HG03439 (cell line): ENCODE measurements around the gene DNAAF5.
"Not testable (repeated sequence)": the region's sequence is repeated elsewhere in the genome, so short reads cannot be mapped to it uniquely, and the experiment has no call there.

Source experiments
- ATAC-seq: cut with Tn5 transposase; IDR thresholded peaks from one replicate; pipeline ENCODE4 v1.9.1; 2021; ENCODE audit warnings: mild to moderate bottlenecking, moderate library complexity; ENCODE audit not compliant: unreplicated experiment

DNAAF5 gene

DNA sequence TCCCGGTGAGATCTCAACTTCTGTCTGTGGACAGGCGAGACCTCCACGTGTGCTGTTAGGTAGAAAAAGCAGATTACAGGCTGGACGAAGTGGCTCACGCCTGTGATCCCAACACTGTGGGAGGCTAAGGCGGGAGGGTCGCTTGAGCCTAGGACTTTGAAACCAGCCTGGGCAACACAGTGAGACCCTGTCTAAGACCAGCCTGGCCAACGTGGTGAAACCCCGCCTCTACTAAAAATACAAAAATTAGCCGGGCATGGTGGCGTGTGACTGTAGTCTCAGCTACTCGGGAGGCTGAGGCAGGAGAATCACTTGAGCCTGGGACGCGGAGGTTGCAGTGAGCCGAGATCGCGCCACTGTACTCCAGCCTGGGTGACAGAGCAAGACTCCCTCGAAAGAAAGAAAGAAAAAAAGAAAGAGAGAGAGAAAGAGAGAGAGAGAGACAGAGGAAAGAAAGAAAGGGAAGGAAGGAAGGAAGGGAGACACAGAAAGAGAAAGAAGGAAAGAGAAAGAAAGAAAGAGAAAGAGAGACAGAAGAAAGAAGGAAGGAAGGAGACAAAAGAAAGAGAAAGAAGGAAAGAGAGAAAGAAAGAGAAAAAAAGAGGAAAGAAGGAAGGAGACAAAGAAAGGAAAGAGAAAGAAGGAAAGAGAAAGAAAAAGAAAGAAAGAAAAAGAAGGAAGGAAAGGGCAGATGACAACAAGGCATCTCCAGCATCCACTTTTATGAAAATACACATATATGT is 76.2 kb downstream of the DNAAF5 start:
- ATAC-seq: no peak

DNA sequence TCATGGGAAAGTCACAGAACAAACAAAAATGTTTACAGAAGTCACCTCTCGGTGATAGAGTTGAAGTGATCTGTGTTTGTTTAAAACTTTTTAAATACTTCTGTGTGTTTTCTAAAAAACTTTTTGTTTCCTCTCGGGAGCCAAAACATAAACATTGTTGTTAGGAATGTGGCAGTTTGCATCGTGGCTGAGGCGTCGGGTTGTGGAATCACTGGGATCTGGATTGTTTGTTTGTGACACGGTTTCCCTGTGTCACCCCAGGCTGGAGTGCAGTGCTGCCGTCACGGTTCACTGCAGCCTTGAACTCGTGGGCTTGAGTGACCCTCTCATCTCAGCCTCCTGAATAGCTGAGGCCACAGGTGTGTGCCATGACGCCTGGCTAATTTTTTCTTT is 76.7 kb downstream of the DNAAF5 start:
- ATAC-seq: no peak

DNA sequence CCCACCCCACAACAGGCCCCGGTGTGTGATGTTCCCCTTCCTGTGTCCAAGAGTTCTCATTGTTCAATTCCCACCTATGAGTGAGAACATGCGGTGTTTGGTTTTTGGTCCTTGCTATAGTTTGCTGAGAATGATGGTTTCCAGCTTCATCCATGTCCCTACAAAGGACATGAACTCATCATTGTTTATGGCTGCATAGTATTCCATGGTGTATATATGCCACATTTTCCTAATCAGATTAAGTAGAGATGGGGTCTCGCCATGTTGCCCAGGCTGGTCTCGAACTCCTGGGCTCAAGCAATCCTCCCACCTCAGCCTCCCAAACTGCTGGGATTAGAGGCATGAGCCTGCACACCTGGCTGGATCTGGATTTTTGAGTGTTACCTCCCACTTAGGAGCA is 77.3 kb downstream of the DNAAF5 start:
- not testable (repeated sequence) for ATAC-seq

DNA sequence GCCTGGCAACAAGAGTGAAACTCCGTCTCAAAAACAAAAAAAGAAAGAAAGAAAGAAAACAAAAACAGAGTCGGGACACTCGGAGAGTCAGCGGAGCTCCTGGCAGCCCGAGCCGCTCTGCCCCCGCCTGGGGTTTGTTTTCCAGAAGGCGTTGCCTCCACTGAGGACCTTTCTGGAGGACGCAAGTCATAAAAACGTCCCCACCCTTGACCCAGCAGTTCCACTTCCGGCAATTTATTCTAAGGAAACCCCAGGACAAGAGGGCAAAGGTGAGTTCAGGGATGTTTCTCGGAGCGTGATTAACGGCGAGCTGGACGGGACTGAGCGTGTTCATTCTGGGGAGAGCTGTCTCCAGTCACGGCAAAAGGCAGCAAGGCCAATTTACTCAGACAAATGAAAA is 78.8 kb downstream of the DNAAF5 start:
- no peak for ATAC-seq

DNA sequence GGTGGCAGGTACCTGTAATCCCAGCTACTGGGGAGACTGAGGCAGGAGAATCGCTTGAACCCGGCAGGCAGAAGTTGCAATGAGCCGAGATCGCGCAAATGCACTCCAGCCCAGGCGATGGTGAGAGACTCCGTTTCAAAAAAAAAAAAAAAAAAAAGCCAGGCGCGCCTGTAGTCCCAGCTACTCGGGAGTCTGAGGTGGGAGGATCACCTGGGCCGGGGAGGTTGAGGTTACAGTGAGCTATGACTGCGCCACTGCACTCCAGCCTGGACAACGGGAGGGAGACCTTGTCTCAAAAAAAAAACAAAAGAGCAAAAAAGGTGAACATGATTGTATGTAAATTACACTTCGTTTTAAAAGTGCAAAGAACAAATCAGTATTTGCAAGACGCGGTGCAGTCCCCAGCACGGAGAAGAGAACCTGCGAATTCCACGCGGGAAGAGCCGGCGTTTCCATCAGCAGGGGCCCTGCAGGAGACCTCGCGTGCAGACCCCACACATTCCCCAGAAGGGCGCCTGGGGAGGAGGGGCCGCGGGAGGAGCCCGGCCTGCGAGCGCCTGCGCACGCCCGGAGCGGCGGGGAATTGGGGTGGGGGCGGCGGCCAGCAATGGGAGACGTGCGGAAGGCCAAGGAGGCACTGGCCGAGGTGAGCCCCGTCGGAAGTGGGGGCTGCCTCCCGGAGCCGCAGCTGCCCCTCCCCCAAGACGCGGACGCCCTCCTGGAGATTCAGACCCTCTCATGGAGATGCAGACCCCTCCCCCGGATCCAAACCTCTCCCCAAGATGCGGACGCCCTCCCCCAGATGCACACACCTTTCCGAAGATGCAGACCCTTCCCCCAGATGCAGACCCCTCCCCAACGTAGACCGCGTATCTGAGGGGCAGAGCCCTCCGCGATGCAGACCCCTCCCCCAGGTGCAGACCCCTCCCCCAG is 89.1 kb downstream of the DNAAF5 start:
- ATAC-seq: no peak

DNA sequence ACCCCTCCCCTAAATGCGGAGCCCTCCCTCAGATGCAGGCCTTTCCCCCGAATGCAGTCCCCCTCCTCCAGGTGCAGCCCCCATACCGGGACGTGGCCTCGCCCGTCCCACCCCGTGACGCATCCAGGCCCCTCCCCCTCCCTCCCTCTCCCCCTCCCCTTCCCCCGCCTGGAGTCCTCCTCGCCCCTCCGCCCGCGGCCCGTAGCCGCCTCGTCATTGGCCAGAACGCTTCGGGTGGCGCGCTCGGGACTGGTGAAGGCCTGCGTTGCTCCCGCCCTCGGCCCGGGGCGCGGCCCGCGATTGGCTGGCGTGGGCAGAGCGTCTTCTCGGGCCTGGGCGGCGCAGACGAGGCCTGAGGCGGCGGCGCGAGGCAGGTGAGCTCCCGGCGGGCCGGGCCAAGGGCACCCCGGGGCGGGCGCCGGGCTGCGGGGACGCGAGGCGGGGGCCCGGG is 89.8 kb downstream of the DNAAF5 start:
- ATAC-seq: peak; percentile 84

DNA sequence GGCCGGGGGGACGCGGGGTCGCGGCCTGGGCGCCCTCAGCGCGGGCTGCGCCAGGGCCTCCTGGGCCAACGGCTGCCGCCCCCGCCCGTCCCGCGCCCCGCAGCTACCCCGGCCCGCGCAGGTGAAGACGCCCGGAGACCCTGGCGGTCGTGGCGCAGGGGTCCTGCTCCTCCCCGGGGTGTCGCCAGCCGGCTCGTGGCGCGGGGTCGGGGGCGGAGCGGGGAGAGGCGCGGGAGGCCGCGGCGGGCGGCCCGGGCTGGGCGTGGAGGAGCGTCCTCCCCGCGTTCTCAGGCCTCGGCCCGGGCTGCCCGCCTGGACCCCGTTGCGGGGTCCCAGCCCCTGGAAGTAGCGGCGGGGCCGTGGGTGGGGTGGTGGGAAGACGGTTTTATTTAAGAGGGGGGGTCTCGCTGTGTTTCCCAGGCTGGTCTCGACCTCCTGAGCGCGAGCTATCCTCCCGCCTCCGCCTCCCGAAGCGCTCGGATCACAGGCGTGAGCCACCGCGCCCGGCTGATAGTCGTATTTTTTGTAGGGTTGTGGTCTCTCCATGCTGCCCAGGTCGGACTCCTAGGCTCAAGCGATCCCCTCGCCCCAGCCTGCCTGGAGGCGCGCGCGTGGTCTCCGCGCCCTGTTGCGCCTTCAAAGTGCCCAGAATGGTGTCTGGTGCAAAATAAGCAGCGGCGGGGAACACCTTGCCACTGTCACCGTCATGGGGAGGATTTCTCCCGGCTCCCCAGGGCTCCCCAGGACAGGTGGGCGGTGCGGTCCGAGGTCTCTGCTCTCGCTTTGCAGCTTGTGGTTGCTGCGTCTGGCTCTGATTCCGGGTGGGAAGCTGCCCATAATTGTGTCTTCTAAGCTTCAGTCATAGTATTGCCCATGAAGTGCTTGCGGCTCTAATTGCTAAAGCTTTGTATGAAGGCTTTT is 90.5 kb downstream of the DNAAF5 start:
- ATAC-seq: peak; percentile 18

DNA sequence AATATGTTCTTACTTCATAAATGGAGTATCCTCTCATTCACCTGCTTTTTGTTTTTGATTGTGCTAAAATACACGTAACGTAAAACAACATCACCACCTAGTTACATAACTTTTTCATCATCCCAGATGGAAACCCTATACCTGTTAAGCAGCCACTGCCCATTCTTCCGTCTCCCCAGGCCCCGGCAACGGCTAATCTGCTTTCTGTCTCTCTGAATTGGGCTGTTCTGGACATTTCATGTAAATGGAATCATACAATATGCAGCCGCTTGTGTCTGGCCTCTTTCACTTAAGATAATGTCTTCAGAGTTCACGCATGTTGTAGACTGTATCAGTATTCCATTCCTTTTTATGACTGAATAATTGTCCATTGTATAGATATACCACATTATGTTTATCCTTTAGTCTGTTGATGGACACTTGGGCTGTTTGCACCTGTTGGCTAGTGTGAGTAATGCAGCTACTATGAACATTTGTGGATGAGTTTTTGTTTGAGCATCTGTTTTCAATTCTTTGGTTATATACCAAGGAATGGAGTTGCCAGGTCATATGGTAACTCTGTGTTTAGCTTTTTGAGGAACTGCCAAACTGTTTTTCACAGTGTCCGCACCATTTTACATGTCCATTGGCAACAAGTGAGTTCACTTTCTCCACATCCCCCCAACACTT is 91.7 kb downstream of the DNAAF5 start:
- no peak for ATAC-seq

DNA sequence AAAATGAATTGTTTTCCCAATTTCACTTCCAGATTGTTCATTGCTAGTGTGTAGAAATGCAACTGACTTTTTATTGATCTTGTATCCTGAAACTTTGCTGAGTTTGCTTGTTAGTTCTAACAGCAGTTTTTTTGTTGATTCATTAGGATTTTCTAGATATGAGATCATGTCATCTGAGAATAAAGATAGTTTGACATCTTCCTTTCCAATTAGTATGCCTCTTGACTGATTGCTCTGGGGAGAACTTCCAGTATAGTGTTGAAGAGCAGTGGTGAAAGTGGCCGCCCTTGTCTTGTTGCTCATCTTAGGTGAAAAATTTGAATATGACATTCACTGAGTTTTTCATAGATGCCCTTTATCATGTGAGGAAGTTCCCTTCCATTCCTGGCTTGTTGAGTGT is 93.8 kb downstream of the DNAAF5 start:
- no peak for ATAC-seq

DNA sequence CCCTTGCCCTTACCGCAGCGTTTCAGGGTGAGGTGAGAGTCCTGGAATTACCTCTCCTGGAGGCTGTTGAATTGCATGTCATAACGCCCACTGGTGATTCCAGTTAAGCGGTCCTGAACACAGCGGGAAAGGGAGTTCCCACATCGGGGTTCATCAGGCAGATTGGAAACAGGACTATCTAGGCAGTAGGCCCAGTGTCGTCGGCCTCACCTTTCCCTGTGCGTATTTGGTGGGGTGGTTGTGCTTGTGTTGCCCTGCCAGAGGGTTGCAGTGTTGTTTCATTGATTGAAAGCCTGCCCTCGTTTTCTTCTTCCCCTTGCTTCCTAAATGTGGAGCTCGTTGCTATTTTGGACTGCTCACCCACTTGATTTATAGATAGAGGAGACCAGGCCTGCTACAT is 95.2 kb downstream of the DNAAF5 start:
- no peak for ATAC-seq

DNA sequence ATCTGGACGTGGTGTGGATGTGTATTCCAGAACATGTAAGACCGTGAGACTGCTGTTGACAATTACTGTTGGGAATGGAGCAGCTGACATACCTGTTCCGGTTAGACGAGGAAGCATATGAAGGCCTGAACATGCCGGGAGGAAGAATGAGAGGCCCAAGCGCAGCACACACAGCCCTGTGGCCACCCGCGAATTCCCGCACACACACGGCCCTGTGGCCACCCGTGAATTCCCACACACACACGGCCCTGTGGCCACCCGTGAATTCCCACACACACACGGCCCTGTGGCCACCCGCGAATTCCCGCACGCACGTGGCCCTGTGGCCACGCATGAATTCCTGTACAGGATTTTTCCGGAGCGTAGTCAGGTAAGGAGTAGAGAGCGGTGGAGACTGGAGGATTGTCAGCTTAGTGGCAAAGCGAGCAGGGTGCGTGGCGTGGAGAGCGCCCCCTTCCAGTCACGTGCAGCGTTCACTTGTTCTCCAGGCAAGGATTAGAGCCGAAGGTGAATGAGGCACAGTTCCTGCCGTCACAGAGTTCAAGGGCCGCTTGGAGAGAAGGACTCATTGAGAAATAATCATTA is 96.3 kb downstream of the DNAAF5 start:
- ATAC-seq: no peak

DNA sequence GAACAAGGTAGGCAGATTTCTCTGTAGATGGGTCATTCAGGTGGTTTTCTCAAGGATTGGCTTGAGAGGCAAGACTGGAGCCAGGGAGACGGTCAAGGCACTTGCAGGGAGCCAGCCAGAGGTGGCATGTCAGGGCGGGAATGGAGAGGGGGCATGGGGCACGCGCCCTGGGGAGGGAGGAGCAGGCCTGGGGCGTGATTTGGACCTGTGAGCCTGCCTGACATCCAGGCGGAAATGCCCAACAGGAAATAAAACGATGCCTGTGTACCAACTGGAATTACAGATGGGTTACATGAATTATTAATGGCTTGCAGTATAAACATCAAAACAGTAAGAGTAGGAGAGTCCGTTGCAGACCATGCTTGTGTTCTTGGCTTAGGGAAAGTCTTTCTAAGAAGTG is 97.2 kb downstream of the DNAAF5 start:
- no peak for ATAC-seq

DNA sequence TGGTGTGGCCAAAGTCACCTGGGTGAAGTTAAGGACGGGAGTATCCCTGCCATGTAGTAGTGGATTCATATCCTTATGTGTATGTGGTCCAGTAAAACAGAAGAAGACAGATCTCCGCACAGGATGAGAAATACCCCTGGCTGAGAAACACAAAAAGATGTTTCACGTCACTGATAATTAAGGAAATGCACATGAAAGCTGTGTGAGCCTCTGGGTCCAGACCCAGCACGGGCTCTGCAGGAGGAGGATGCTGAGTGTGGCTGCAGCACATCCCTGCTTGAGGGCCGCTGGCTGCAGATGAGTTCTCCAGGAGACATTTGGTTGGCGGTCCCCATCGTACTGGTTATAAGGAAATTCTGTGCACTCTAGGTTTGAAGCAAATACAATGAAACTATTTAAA is 97.6 kb downstream of the DNAAF5 start:
- ATAC-seq: no peak

DNA sequence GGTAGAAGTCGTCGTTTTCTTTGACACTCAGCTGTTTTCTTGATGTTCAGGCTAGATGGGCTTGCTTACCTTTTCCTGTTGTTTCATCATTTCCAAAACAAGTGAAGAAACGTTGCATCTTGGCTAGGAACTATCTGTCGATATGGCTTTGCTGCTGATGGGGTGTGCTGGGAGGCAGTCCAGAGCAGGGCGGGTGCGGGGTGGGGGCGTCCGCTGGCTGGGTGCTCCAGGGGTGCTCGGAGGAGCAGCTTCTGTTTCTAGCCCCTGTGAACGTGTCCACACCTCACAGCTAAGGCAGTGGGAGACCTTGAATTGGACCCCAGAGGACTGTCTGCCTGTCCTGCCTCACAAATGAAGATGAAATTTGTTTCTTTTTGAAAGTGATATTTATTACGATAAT is 98.2 kb downstream of the DNAAF5 start:
- no peak for ATAC-seq

DNA sequence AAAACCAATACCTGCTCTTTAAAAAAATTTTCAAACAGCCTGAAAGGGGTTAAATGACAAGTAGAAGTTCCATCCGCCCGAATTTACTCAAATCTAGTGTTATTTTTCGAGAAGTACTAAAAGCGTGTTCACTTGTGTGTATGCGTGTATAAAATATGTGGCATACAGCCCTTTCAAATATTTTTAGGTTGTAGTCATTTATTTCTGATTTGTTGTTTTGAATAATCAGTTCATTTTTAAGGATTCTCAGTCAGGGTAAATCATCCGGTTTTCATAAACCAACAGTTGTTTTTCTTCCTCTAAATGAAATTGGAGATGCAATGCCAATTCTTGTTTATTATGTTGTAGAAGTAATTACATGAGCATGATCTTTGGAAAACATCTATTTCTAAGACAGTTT is 98.9 kb downstream of the DNAAF5 start:
- no peak for ATAC-seq

DNA sequence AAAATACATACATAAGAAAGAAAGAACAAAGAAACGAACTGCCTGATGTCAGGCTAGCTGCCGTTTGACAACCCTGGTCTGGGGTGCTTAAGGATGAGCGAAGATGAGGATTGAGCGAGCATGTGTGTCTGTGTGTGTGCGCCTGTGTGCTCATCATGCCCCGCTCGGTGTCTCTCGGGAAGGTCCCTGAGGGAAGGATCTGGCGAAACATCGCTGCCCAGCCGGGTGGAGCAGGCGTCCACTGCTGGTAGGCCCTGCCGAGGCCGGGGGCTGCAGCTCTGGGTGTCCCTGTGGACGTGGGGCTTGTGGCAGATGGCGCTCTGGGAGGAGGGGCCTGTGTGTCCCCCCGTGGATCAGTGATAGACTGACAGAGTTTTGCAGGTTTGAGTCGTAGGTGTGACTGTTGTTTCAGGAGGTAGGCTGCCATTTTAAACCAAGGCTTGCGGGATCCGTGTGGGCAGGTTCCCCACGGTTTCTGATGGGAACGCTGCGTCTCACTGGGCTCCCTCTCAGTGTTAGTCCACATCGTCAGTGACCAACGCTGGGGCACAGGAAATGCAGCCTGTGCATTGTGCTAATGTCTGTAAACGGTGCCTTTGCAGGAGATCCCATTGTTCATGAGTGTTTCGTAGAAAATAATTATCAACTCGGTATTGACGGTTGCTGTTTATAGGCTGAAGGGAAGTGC is 99.9 kb downstream of the DNAAF5 start:
- ATAC-seq: no peak

DNA sequence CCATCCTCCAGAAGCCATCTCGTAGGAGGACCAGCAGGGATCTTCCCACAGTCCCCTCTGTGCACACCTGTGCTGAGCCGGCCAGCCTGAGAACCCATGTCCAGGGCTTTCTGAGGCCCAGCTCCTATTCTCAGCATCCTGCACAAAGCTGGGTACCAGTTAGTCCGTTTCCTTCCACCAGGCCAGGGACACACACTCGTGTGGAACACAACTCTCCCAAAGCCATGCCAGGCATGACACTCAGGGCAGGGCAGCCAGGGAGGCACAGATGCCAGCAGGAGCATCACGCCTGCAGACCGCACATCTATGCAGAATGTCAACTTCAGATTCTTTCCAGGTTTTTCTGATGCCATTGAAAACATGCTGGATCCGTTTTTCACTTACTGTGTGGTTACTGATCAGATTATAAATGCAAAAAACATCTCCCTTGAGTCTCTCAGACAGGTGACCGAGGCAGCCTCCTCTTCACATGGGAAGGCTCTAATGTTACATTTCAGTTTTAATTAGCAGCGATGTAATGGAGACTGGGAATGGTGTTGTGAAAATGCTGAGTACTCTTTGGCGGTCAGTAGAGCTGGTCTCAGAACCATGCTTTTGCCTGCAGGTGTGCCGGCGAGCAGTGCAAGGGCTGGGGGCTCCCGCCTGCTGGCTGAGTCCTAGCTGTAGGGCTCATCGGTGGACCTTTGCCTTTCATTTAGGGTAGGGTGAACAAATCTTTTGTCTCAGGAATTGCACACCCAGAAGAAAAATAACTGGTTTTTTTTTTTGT is 102.5 kb downstream of the DNAAF5 start:
- ATAC-seq: no peak

DNA sequence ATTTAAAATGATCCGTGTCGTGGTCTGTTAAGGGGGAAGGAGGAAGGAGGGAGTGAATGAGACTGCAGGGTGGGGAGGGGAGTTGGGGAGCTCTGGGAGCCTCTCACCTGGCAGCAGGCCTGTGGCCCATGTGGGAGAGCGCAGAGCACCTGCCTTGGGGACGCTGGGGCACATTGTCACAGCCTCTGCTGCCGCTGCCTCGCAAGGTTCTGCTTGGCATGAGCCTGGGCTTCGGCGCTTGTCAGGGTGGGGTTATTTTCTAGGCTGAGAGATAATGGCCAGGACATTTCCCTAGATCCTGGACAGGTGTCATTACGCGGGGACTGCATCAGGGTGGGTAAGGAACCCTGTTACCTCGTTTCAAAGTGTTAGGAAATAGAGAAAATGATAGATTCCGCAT is 103.6 kb downstream of the DNAAF5 start:
- no peak for ATAC-seq
